Endothelial cell (in vitro differentiated cells): ENCODE measurements around the gene PRR19. TPM values are rescaled to one million over a fixed set of nuclear protein-coding genes. Genes with fewer than 3 reads are reported as not detected.
"Not testable (repeated sequence)": the region's sequence is repeated elsewhere in the genome, so short reads cannot be mapped to it uniquely, and the experiment has no call there.

ENCODE experiments used
- DNase-seq: peaks from one replicate; pipeline ENCODE4 v3.0.0; 2021; ENCODE audit warnings: low spot score
- H3K27ac Mint-ChIP-seq: one replicate; pipeline ENCODE4 v1.8.0; 2021; ENCODE audit warnings: mixed read lengths, inconsistent platforms; ENCODE audit not compliant: unreplicated experiment
- H3K27me3 Mint-ChIP-seq: one replicate; pipeline ENCODE4 v1.8.0; 2021; ENCODE audit warnings: mild to moderate bottlenecking, moderate library complexity, mixed read lengths, inconsistent platforms; ENCODE audit not compliant: unreplicated experiment
- H3K36me3 Mint-ChIP-seq: one replicate; pipeline ENCODE4 v1.8.0; 2021; ENCODE audit warnings: mild to moderate bottlenecking, low read depth, mixed read lengths, inconsistent platforms; ENCODE audit not compliant: unreplicated experiment
- H3K4me1 Mint-ChIP-seq: one replicate; pipeline ENCODE4 v1.8.0; 2021; ENCODE audit warnings: mild to moderate bottlenecking, mixed read lengths, inconsistent platforms; ENCODE audit not compliant: unreplicated experiment
- H3K4me3 Mint-ChIP-seq: one replicate; pipeline ENCODE4 v1.8.0; 2021; ENCODE audit warnings: mild to moderate bottlenecking, mixed read lengths, inconsistent platforms; ENCODE audit not compliant: unreplicated experiment
- H3K9me3 Mint-ChIP-seq: one replicate; pipeline ENCODE4 v1.8.0; 2021; ENCODE audit warnings: mixed read lengths, inconsistent platforms; ENCODE audit not compliant: unreplicated experiment
- total RNA-seq: library from RNA; stranded (reverse); fragmentation: NEBNext Ultra II Directional; extraction: Animal tissue kit (Norgen Biotek cat#: 25700); gene quantifications from one replicate; pipeline ENCODE4 v1.2.1, GENCODE V29; 2021; ENCODE audit not compliant: unreplicated experiment
- TF ChIP-seq, protein P1 (sequence below): fragments of 200-600 bp; sonication (generic); IDR thresholded peaks from one replicate; pipeline ENCODE4 v1.5.0; 2021; ENCODE audit warnings: antibody characterized with exemption; ENCODE audit not compliant: unreplicated experiment

The PRR19 gene
- total RNA-seq, 1 donor from 2014 or later, result 1.1 TPM

DNA sequence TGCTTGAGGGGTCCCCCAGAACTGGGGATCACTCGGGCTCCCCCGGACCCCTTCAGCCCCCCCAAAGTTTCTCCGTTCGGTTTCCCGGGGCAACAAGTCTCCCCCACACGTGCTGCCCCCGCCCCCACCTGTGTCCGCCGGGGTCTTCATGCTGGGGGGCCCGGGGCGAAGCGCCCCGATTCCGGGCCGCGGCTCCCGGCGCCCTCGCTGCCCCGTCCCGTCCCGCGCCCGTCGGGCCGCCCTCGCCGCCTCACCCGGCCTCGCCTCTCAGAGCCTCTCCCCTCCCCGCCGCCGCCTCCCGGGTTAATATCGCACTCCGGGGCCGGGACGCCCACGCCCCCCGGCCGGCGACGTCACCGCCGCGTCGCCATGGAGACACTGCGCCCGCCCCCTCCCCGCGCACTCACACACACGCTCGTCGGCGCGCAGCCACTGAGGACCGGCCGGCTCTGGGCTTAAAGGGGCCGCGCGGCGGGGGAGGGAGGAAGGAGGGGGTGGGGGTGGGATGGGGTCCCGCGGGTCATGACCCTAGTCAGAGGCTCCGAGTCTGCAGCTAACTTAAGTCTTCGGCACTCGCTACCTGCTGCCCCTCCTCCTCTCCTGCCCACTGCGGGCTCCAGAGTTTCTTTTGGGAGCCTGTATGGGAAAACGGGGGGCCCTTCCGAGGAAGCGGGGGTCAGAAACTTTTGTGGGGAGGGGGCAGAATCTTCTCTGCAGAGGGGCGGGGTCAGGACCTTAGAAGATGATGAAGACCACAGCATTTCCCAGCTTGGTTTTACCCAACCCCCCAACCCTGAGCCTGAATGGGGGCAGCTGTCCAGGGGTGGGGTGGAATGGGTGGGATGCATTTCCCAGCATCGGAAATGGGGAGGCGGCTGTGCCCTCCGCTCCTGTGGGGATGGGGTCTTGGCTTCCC, 46.8 kb upstream of the PRR19 start, which contains the start of gene ERF:
Gene ERF (minus strand): TSS at position 279 of the 916 bp plus-strand sequence. CDS start 129 bp downstream, at position 150.
- Mint-ChIP-seq H3K4me3 (peak within 1 kb of the TSS; percentile 85), H3K27me3 (peaks cover 18% of the 10 kb centered on the region), H3K9me3 (no peaks in the 10 kb centered on the region), H3K27ac (peak within 1 kb of the TSS; percentile 84), H3K4me1 (peaks cover 25% of the 10 kb centered on the region), H3K36me3 (peaks cover 4% of the 10 kb centered on the region)
- peak; percentile 95 for DNase-seq
- TF ChIP-seq, protein P1, sequence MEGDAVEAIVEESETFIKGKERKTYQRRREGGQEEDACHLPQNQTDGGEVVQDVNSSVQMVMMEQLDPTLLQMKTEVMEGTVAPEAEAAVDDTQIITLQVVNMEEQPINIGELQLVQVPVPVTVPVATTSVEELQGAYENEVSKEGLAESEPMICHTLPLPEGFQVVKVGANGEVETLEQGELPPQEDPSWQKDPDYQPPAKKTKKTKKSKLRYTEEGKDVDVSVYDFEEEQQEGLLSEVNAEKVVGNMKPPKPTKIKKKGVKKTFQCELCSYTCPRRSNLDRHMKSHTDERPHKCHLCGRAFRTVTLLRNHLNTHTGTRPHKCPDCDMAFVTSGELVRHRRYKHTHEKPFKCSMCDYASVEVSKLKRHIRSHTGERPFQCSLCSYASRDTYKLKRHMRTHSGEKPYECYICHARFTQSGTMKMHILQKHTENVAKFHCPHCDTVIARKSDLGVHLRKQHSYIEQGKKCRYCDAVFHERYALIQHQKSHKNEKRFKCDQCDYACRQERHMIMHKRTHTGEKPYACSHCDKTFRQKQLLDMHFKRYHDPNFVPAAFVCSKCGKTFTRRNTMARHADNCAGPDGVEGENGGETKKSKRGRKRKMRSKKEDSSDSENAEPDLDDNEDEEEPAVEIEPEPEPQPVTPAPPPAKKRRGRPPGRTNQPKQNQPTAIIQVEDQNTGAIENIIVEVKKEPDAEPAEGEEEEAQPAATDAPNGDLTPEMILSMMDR, result no peak

DNA sequence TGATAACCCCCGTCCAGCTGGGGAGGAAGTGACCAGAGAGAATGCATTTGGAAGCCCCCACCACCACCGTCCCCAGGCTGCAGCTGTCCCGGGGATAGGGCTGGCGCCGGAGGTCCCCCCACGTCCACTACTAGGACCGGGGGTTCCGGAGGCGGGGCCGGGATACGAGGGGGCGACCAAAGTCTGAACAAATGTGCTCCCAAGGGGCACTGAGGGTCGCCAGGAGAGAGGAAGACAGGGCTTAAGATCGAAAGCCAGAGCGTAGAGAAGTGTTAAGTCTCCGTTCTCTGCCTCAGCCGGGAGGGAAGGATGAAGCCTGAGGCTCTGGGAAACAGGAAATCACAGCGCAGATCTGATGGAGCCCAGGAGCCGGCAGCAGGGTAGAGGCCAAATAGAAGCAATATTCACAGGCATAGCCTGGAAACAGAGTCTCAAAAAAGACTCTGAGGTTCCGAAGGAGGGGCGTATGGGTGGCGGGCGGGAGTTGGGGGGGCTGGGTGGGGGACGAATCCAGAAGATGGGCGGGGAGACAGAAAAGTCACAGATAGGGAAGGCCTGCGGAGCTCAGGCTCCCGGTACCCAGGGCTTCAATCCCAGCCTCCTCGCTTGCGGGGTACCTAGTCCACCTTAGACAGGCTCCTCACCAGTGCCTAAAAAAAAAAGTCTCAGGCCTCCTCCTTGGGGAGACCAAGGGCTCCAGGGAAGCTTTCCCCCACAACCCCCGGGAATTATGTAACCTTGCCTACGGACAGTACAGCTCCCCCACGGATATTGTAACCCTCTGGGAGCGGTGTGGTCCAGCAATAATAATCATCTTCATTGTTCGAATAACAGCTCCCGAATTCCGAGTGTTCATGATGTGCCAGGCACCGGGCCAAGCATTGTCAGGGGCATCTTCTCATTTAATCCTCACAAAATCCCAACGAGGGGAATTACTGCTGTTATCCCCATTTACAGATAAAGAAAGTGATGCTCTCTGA, 45.9 kb upstream of the PRR19 start:
- Mint-ChIP-seq H3K4me1 (peaks cover 22% of the 10 kb centered on the region), H3K27ac (peak overlapping the region; percentile 84), H3K4me3 (peak overlapping the region; percentile 83), H3K36me3 (peaks cover 4% of the 10 kb centered on the region), H3K27me3 (peaks cover 18% of the 10 kb centered on the region), H3K9me3 (no peaks in the 10 kb centered on the region)
- peak; percentile 49 for DNase-seq
- TF ChIP-seq, protein P1, result no peak

DNA sequence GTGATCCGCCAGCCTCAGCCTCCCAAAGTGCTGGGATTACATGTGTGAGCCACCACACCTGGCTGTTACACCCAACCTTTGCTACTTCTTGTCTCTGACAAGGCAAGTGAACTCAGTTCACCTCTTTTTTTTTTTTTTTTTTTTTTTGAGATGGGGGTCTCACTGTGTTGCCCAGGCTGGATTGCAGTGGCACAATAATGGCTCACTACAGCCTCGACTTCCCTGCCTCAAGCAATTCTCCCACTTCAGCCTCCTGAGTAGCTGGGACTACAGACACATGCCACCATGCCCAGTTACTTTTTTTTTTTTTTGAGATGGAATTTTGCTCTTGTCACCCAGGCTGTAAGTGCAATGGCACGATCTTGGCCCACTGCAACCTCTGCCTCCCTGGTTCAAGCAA, 44.1 kb upstream of the PRR19 start:
- not testable (repeated sequence) for H3K9me3 Mint-ChIP-seq, H3K4me3 Mint-ChIP-seq
- H3K4me1 Mint-ChIP-seq, result peaks cover 10% of the 10 kb centered on the region

DNA sequence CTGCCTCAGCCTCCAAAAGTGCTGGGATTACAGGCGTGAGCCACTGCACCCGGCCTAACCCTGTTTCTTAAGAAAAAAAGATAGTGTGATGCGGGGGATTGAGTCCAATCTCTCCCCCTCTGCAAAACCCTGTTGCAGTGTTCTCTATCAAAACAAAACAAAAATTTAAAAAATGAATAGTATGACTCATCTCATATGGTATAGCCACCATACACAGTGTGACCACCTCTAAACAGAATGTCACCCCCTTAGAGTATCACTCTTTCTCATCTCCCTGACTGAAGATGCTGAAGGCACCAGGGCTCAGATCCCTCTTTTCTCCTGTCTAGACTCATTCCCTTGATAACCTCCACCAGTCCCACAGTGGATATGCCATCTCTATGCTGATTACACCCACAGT, 40.2 kb upstream of the PRR19 start:
- Mint-ChIP-seq H3K27me3 (no peaks in the 10 kb centered on the region), H3K27ac (no peak overlapping the region), H3K9me3 (no peaks in the 10 kb centered on the region), H3K4me1 (peaks cover under 1% of the 10 kb centered on the region), H3K4me3 (no peak overlapping the region), H3K36me3 (no peaks in the 10 kb centered on the region)
- DNase-seq, result no peak
- TF ChIP-seq, protein P1, result no peak

More for the DNA sequence above, 44.1 kb upstream of the PRR19 start:
- not testable (repeated sequence) for H3K27me3 Mint-ChIP-seq, H3K27ac Mint-ChIP-seq, H3K36me3 Mint-ChIP-seq, DNase-seq

DNA sequence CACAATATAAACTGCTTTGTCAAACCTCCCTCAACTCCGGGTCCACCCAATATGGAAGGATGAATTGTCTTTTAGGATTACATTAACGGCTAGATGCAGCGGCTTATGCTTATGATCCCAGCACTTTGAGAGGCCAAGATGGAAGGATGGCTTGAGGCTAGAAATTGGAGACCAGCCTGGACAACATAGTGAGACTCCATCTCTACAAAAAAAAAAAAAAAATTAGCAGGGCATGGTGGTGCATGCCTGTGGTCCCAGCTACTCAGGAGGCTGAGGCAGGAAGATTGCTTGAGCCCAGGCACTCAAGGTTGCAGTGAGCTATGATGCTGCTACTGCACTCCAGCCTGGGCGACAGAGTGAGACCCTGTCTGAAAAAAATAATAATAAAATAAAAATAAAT, 35.8 kb upstream of the PRR19 start:
- H3K36me3 Mint-ChIP-seq, H3K27me3 Mint-ChIP-seq, H3K4me3 Mint-ChIP-seq, H3K27ac Mint-ChIP-seq, H3K9me3 Mint-ChIP-seq, DNase-seq: not testable (repeated sequence)
- peaks cover 23% of the 10 kb centered on the region for H3K4me1 Mint-ChIP-seq

DNA sequence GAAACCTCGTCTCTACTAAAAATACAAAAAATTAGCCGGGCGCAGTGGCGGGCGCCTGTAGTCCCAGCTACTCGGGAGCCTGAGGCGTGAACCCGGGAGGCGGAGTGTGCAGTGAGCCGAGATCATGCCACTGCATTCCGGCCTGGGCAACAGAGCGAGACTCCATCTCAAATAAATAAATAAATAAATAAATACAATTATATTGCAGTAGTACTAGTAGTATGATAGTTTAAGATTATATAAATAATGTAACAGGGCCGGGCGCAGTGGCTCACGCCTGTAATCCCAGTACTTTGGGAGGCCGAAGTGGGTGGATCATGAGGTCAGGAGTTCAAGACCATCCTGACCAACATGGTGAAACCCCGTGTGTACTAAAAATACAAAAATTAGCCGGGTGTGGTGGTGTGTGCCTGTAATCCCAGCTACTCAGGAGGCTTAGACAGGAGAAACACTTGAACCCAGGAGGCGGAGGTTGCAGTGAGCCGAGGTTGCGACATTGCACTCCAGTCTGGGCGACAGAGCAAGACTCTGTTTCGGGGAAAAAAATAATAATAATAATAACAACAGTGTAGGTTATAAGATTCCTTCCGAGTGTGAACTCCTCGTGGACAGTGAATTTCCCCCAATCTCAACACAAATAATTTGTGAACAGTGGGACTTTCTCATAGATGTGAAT, 34.9 kb upstream of the PRR19 start:
- H3K9me3 Mint-ChIP-seq, H3K36me3 Mint-ChIP-seq, H3K4me3 Mint-ChIP-seq, H3K27me3 Mint-ChIP-seq, H3K27ac Mint-ChIP-seq, DNase-seq: not testable (repeated sequence)
- H3K4me1 Mint-ChIP-seq, result peaks cover 28% of the 10 kb centered on the region
